HEK293 (cell line): Measurements from ENCODE around the gene ROBO1.

Experiments
- ATF2 ChIP-seq: fragments of 450-650 bp; formaldehyde crosslinking; IDR thresholded peaks from 2 replicates; pipeline ENCODE4 v1.5.1; 2016; ENCODE audit warnings: missing biosample characterization, missing genetic modification characterization, low read depth
- CTCF ChIP-seq: fragments of 450-650 bp; formaldehyde crosslinking; IDR thresholded peaks from 2 replicates; pipeline ENCODE4 v1.5.1; 2016; ENCODE audit warnings: missing biosample characterization, missing genetic modification characterization
- HOXD13 ChIP-seq: sonication (generic); formaldehyde crosslinking; IDR thresholded peaks from 2 replicates; pipeline ENCODE4 v1.8.0; 2022; ENCODE audit warnings: missing genetic modification reagents, borderline replicate concordance
- ZBTB21 ChIP-seq: fragments of 450-650 bp; formaldehyde crosslinking; IDR thresholded peaks from 2 replicates; pipeline ENCODE4 v1.5.1; 2017; ENCODE audit warnings: missing biosample characterization, missing genetic modification characterization
- ZBTB44 ChIP-seq: fragments of 450-650 bp; IDR thresholded peaks from 2 replicates; pipeline ENCODE4 v1.5.1; 2018; ENCODE audit warnings: missing biosample characterization, mild to moderate bottlenecking, missing genetic modification characterization
- ZFP41 ChIP-seq: fragments of 450-650 bp; formaldehyde crosslinking; IDR thresholded peaks from 2 replicates; pipeline ENCODE4 v1.5.1; 2016; ENCODE audit warnings: missing biosample characterization, missing genetic modification characterization, borderline replicate concordance
- ZNF292 ChIP-seq: fragments of 450-650 bp; formaldehyde crosslinking; IDR thresholded peaks from 2 replicates; pipeline ENCODE4 v1.5.1; 2016; ENCODE audit warnings: low read depth, missing biosample characterization, missing genetic modification characterization, borderline replicate concordance
- ZNF324 ChIP-seq: fragments of 450-650 bp; formaldehyde crosslinking; IDR thresholded peaks from 2 replicates; pipeline ENCODE4 v1.5.1; 2016; ENCODE audit warnings: missing biosample characterization, missing genetic modification characterization
- ZNF785 ChIP-seq: fragments of 450-650 bp; formaldehyde crosslinking; IDR thresholded peaks from 2 replicates; pipeline ENCODE4 v1.5.1; 2016; ENCODE audit warnings: missing biosample characterization, missing genetic modification characterization
- ZNF792 ChIP-seq: fragments of 450-650 bp; formaldehyde crosslinking; IDR thresholded peaks from 2 replicates; pipeline ENCODE4 v1.5.1; 2016; ENCODE audit warnings: missing biosample characterization, missing genetic modification characterization
- ZSCAN18 ChIP-seq: fragments of 450-650 bp; formaldehyde crosslinking; IDR thresholded peaks from 2 replicates; pipeline ENCODE4 v1.5.1; 2016; ENCODE audit warnings: missing biosample characterization, missing genetic modification characterization

- TF ChIP-seq ATF2 (no peak), ZNF292 (no peak), HOXD13 (CRISPR knock-in tag) (no peak), ZFP41 (tag by site-specific recombination) (no peak), ZSCAN18 (tag by site-specific recombination) (no peak), ZNF785 (tag by site-specific recombination) (no peak), ZNF324 (tag by site-specific recombination) (no peak), ZNF792 (tag by site-specific recombination) (no peak), CTCF (tag by site-specific recombination) (no peak), ZBTB44 (tag by site-specific recombination) (no peak), ZBTB21 (tag by site-specific recombination) (no peak)
Measured at GRCh38 chr3:78870484-78870883, 897.3 kb downstream of the ROBO1 start.
